GM23338 (cell line): ENCODE results near the gene ZNF516. TPM values are rescaled to one million over a fixed set of nuclear protein-coding genes. Genes with fewer than 3 reads are reported as not detected.

Experiments
- ATAC-seq: fragments of 200-7000 bp; cut with Tn5 transposase; 3 replicates; pipeline ENCODE4 v1.9.1; 2020
- DNase-seq: peaks from one replicate; pipeline ENCODE4 v3.0.0-alpha.2; 2015; ENCODE audit warnings: low spot score
- H2AFZ ChIP-seq: fragments of 200-600 bp; sonication (generic); 2 replicates; pipeline ENCODE4 v1.8.0; 2016; ENCODE audit warnings: antibody characterized with exemption, mild to moderate bottlenecking, moderate library complexity
- H3F3A ChIP-seq: fragments of 200-600 bp; sonication (generic); replicated peaks from 2 replicates; pipeline ENCODE4 v1.8.0; 2017; ENCODE audit warnings: antibody characterized with exemption, mixed run types, low read depth
- H3K27ac ChIP-seq: fragments of 200-600 bp; sonication (generic); 2 replicates; pipeline ENCODE4 v1.6.1; 2016; ENCODE audit warnings: low read depth
- H3K27me3 ChIP-seq: fragments of 200-600 bp; sonication (generic); 2 replicates; pipeline ENCODE4 v1.8.0; 2016; ENCODE audit warnings: mild to moderate bottlenecking, mixed run types, moderate library complexity; ENCODE audit not compliant: insufficient read depth
- H3K36me3 ChIP-seq: fragments of 200-600 bp; sonication (generic); 2 replicates; pipeline ENCODE4 v1.8.0; 2016; ENCODE audit warnings: mild to moderate bottlenecking; ENCODE audit not compliant: insufficient read depth
- H3K4me1 ChIP-seq: fragments of 200-600 bp; sonication (generic); 2 replicates; pipeline ENCODE4 v1.8.0; 2016; ENCODE audit warnings: mild to moderate bottlenecking, moderate library complexity; ENCODE audit not compliant: insufficient read depth
- H3K4me2 ChIP-seq: fragments of 200-600 bp; sonication (generic); 2 replicates; pipeline ENCODE4 v1.7.1; 2017; ENCODE audit warnings: mixed run types
- H3K4me3 ChIP-seq: fragments of 200-600 bp; sonication (generic); 2 replicates; pipeline ENCODE4 v1.6.1; 2016; ENCODE audit warnings: mixed run types
- H3K79me2 ChIP-seq: fragments of 200-600 bp; sonication (generic); replicated peaks from 2 replicates; pipeline ENCODE4 v1.8.0; 2017; ENCODE audit warnings: mild to moderate bottlenecking; ENCODE audit not compliant: insufficient read depth
- H3K9me2 ChIP-seq: fragments of 200-600 bp; sonication (generic); 2 replicates; pipeline ENCODE4 v1.8.0; 2017; ENCODE audit not compliant: insufficient read depth
- H4K20me1 ChIP-seq: fragments of 200-600 bp; sonication (generic); replicated peaks from 2 replicates; pipeline ENCODE4 v1.8.0; 2017; ENCODE audit warnings: mild to moderate bottlenecking; ENCODE audit not compliant: insufficient read depth
- H3K27ac Mint-ChIP-seq: 2 replicates; pipeline ENCODE4 v1.8.0; 2020; ENCODE audit warnings: inconsistent platforms, mild to moderate bottlenecking, moderate library complexity, mixed read lengths
- H3K27me3 Mint-ChIP-seq: 3 replicates; pipeline ENCODE4 v1.8.0; 2022; ENCODE audit warnings: low read depth, mild to moderate bottlenecking, moderate library complexity, mixed read lengths, inconsistent platforms; ENCODE audit not compliant: insufficient read depth, poor library complexity
- H3K36me3 Mint-ChIP-seq: 3 replicates; pipeline ENCODE4 v1.8.0; 2021; ENCODE audit warnings: low read depth, mild to moderate bottlenecking, inconsistent platforms, moderate library complexity, mixed read lengths
- H3K4me1 Mint-ChIP-seq: 3 replicates; pipeline ENCODE4 v1.8.0; 2020; ENCODE audit warnings: mild to moderate bottlenecking, inconsistent platforms, mixed read lengths
- H3K4me3 Mint-ChIP-seq: 3 replicates; pipeline ENCODE4 v1.8.0; 2021; ENCODE audit warnings: moderate library complexity, mild to moderate bottlenecking, inconsistent platforms, mixed read lengths
- H3K9me3 Mint-ChIP-seq: 3 replicates; pipeline ENCODE4 v1.8.0; 2020; ENCODE audit warnings: moderate library complexity, mild to moderate bottlenecking, inconsistent platforms, mixed read lengths
- CREB1 ChIP-seq: fragments of 250-450 bp; sonication (Bioruptor Pico); IDR thresholded peaks from 2 replicates; pipeline ENCODE4 v1.5.0; 2020; ENCODE audit warnings: low read depth, mild to moderate bottlenecking, moderate library complexity
- CTCF ChIP-seq, 2 experiments: fragments of 200-600 bp in 1 of 2; sonication (generic) in 1 of 2; conservative IDR thresholded peaks; 2 replicates each; pipeline versions ENCODE4 v1.5.1 to v1.6.1; 2016 to 2017; ENCODE audit warnings: antibody characterized with exemption in 2 of 2, low read depth in 2 of 2, mild to moderate bottlenecking in 2 of 2, moderate library complexity in 1 of 2
- ETS1 ChIP-seq: IDR thresholded peaks from 2 replicates; pipeline ENCODE4 v1.6.1; 2016; ENCODE audit warnings: antibody characterized with exemption
- EZH2 ChIP-seq: fragments of 200-600 bp; sonication (generic); IDR thresholded peaks from one replicate; pipeline ENCODE4 v1.8.0; 2017; ENCODE audit warnings: antibody characterized with exemption, mild to moderate bottlenecking, low read depth; ENCODE audit not compliant: unreplicated experiment
- EZH2phosphoT487 ChIP-seq: fragments of 200-600 bp; sonication (generic); IDR thresholded peaks from one replicate; pipeline ENCODE4 v1.8.1; 2018; ENCODE audit warnings: antibody characterized with exemption; ENCODE audit not compliant: unreplicated experiment
- JUNB ChIP-seq: IDR thresholded peaks from one replicate; pipeline ENCODE4 v1.6.1; 2016; ENCODE audit warnings: antibody characterized with exemption; ENCODE audit not compliant: unreplicated experiment
- NANOG ChIP-seq: IDR thresholded peaks from 2 replicates; pipeline ENCODE4 v1.6.1; 2016; ENCODE audit warnings: antibody characterized with exemption, borderline replicate concordance
- POLR2AphosphoS5 ChIP-seq: IDR thresholded peaks from 2 replicates; pipeline ENCODE4 v1.6.1; 2016; ENCODE audit warnings: antibody characterized with exemption, low read depth
- REST ChIP-seq: IDR thresholded peaks from one replicate; pipeline ENCODE4 v1.6.1; 2018; ENCODE audit warnings: antibody characterized with exemption; ENCODE audit not compliant: unreplicated experiment
- STAT1 ChIP-seq: IDR thresholded peaks from one replicate; pipeline ENCODE4 v1.6.1; 2016; ENCODE audit warnings: antibody characterized with exemption; ENCODE audit not compliant: unreplicated experiment
- ZNF114 ChIP-seq: fragments of 250-450 bp; sonication (Bioruptor Pico); IDR thresholded peaks from 2 replicates; pipeline ENCODE4 v1.5.0; 2020; ENCODE audit warnings: mild to moderate bottlenecking, moderate library complexity
- ZNF331 ChIP-seq: fragments of 250-450 bp; sonication (Bioruptor Pico); IDR thresholded peaks from 2 replicates; pipeline ENCODE4 v1.5.0; 2020; ENCODE audit warnings: low read depth, mild to moderate bottlenecking, moderate library complexity
- ZNF462 ChIP-seq: fragments of 250-450 bp; sonication (Bioruptor Pico); IDR thresholded peaks from 2 replicates; pipeline ENCODE4 v1.5.0; 2020; ENCODE audit warnings: mild to moderate bottlenecking, moderate library complexity
- polyA plus RNA-seq: library from polyadenylated mRNA; unstranded; fragments of >200 nt; fragmentation: Nextera tagmentation; extraction: Ambion mirVana; gene quantifications from 2 replicates; pipeline ENCODE4 v1.2.1, GENCODE V29; 2016
- total RNA-seq: library from RNA; depleted of rRNA; stranded (reverse); fragments of >200 nt; shearing (Covaris generic); gene quantifications from 2 replicates; pipeline ENCODE4 v1.2.3, GENCODE V29; 2014

Gene ZNF516
- total and polyA plus RNA-seq, 2 experiments from 2014 or later, result 11.9 to 24.2 TPM

GRCh38 chr18:76384114-76384790 is 110.8 kb downstream of the ZNF516 start:
- Histone ChIP-seq H3K79me2 (no peaks in the 10 kb centered on the region), H3K27ac (no peak overlapping the region), H3K27me3 (no peaks in the 10 kb centered on the region), H3K36me3 (no peaks in the 10 kb centered on the region), H3K4me1 (no peaks in the 10 kb centered on the region), H3F3A (no peaks in the 10 kb centered on the region), H3K4me3 (no peak overlapping the region), H3K4me2 (no peak overlapping the region), H3K9me2 (no peaks in the 10 kb centered on the region), H4K20me1 (no peaks in the 10 kb centered on the region), H2AFZ (no peak overlapping the region)
- H3K4me1 Mint-ChIP-seq, result peaks cover 20% of the 10 kb centered on the region
- ATAC-seq, result no peak
- peaks cover 25% of the 10 kb centered on the region for H3K36me3 Mint-ChIP-seq
- no peak overlapping the region for H3K4me3 Mint-ChIP-seq
- no peak for DNase-seq
- TF ChIP-seq ZNF462 (CRISPR knock-in tag), result no peak
- no peak for TF ChIP-seq EZH2phosphoT487
- no peak for TF ChIP-seq EZH2
- TF ChIP-seq ZNF114 (CRISPR knock-in tag), result no peak
- TF ChIP-seq POLR2AphosphoS5, result no peak
- no peak for TF ChIP-seq ETS1
- TF ChIP-seq REST, result no peak
- no peak for TF ChIP-seq CTCF (conservative IDR thresholded peaks at IDR 0.05; ENCODE audit: low read depth in 2 of 2)
- TF ChIP-seq NANOG, result no peak
- TF ChIP-seq JUNB, result no peak
- no peak for TF ChIP-seq ZNF331
- TF ChIP-seq STAT1, result no peak
- TF ChIP-seq CREB1 (CRISPR knock-in tag), result no peak
- peaks cover 7% of the 10 kb centered on the region; the same call in 2 of the 3 replicates for H3K9me3 Mint-ChIP-seq
- peaks cover 15% of the 10 kb centered on the region for H3K27me3 Mint-ChIP-seq
- H3K27ac Mint-ChIP-seq, result no peak overlapping the region
